GM12874 (cell line): ENCODE results near the gene CDKAL1.

Source experiments
- CTCF ChIP-seq: IDR thresholded peaks from 2 replicates; pipeline ENCODE4 v1.5.1; 2011; ENCODE audit warnings: low read depth, mild to moderate bottlenecking, control low read depth, low read length, moderate library complexity; ENCODE audit not compliant: insufficient read depth

Gene CDKAL1

GRCh38 chr6:21171801-21172200 is 637.5 kb downstream of the CDKAL1 start:
- TF ChIP-seq CTCF: no peak

- TF ChIP-seq CTCF: no peak
Measured at GRCh38 chr6:21173031-21173430, 638.8 kb downstream of the CDKAL1 start.

GRCh38 chr6:21173678-21174077 is 639.4 kb downstream of the CDKAL1 start:
- TF ChIP-seq CTCF: no peak

GRCh38 chr6:21176197-21176596 is 641.9 kb downstream of the CDKAL1 start:
- TF ChIP-seq CTCF: no peak

GRCh38 chr6:21180155-21180554 is 645.9 kb downstream of the CDKAL1 start:
- no peak for TF ChIP-seq CTCF

- no peak for TF ChIP-seq CTCF
Measured at GRCh38 chr6:21180800-21181337, 646.6 kb downstream of the CDKAL1 start.

GRCh38 chr6:21181866-21182265 is 647.6 kb downstream of the CDKAL1 start:
- TF ChIP-seq CTCF: no peak
